ENCODE data around the gene UQCRQ.
A peak's percentile ranks its signal among the peaks of the same experiment; 100 is the strongest.

The UQCRQ gene

GRCh38 chr5:132866342-132867045, at the start of gene UQCRQ, which contains the start of gene GDF9:
Gene UQCRQ, plus strand, starts transcription at chr5:132866642. Its CDS starts 240 bp downstream, at chr5:132866882.
Gene GDF9, minus strand, starts transcription at chr5:132866469. Its CDS starts 1,936 bp downstream, at chr5:132864533.
- peak; percentile 84 for DNase-seq (ENCODE audit: low read depth, low spot score)

DNA sequence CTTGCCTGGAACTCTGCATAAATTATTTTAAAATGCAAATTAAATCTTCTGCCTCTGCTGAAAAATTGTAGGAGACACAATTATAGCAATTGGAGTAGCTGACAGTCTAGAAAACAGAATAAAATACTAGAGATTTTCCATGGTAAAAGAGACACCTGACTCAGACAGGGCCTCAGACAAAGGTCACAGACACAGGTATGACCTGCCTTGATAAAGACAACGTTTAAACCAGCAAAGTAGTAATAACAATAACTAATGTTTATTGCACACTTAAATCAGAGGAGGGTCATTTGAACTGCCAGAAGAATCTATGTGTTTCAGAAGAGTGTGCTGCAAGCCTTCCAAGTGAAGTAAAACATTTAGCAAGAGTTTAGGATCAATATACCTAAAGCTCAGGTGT, 49.4 kb upstream of the UQCRQ start:
- DNase-seq (ENCODE audit: low read depth, low spot score) = no peak

DNA sequence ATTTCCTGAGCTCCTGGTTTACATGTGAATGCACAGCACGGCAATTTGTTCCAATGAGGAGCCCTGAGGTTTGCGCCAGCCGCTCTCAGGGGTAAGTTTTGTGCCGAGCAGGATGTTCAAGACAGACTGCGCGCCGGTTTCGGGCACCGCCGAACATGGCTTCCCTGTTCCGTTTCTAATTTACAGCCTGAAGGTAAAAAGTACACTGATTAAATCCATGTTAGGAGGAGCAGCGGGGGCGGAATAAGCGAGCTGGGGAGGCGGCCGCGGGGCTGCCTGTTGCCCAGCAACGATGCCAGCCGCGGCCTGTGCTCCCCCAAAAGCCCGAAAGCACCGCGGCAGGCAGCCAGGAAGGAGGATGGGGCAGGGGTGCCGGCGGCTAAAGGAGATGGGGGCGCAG, 47.0 kb upstream of the UQCRQ start:
- DNase-seq (ENCODE audit: low read depth, low spot score) = no peak

GRCh38 chr5:132820162-132820754, 46.2 kb upstream of the UQCRQ start:
- peak; percentile 81 for DNase-seq (ENCODE audit: low read depth, low spot score)

- DNase-seq (ENCODE audit: low read depth, low spot score) = no peak
Measured at GRCh38 chr5:132821350-132821749, 45.1 kb upstream of the UQCRQ start.

GRCh38 chr5:132821791-132822190, 44.7 kb upstream of the UQCRQ start:
- DNase-seq (ENCODE audit: low read depth, low spot score) = no peak

GRCh38 chr5:132822650-132823480, 43.6 kb upstream of the UQCRQ start:
- DNase-seq (ENCODE audit: low read depth, low spot score) = no peak

DNA sequence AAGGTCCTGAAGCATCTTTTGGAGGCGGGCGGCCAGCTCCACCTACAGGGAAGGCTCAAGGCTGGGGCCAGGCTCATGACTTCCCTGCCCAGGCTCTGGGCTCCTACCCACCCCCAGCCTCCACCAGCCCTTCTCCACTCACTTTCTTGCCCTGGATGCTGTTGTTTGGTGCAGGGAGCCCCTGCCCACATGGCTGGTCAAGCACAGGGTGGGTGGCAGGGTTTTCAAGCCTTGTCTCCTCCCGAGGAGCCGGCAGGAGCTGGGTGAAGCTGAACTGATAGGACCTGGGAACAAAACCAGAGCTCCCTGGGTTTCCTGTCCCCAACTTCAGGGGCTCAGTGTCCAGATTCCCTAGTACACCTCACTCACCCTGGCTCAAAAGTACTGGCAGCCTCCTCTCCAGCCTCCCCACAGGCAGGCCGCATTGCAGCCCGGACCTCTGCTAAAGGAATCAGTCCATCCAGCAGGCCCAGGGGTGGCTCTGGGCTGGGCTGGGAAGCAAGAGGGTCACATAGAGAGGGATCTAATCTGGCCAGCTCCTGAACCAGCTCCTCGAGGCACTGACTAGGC, 42.9 kb upstream of the UQCRQ start:
- no peak for DNase-seq (ENCODE audit: low read depth, low spot score)

DNA sequence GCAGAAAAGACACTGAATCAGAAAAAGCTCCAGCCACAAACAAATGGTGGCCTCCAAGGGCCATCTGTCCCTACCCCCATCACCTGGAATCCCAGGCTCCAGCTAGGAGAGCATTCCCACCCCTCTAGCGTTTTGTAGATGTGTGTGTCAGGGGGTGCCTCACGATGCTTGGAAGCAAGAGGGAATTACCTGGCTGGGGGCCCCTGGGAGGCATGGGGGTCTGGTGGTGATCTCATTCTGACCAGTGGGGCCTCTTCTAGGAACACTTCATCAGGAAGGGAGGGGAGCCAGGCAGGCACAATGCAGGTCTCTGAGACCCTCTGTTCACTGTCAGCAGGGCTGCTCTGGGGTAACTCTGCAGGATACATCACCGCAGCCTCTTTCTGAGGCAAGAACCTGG, 42.0 kb upstream of the UQCRQ start:
- DNase-seq (ENCODE audit: low read depth, low spot score) = no peak

GRCh38 chr5:132825033-132825833, 41.2 kb upstream of the UQCRQ start:
- no peak for DNase-seq (ENCODE audit: low read depth, low spot score)

- DNase-seq (ENCODE audit: low read depth, low spot score) = no peak
Measured at GRCh38 chr5:132825834-132826391, 40.5 kb upstream of the UQCRQ start.

DNA sequence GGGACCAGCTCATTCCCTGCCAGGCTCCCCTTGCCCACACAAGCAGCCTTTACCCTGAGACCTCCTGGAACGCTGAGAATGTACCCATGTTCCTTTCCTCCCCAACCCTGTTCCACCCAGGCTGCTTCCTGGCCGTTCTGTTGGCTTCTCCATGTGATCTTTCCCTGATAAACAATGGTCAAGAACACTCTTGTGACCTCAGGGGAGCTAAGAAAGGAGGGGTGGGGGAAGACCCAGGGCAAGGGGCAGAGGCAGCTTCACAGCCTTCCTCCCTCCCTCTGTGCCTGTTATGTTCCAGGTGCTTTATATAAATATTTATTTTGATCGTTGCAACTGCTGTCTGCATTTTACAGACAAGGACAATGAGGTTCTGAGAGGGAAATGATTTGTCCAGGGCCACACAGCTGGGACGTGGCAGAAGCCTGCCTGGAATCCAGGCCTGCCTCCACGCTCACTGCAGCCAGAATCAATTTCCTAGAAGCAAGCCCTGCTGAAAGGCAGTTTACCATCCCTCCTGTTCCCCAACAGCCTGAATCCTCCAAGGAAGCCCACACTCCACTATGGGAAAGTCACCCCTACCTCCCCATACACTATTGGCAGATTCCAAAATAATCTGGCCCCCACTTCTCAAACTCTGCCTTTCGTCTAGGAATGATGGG, 39.9 kb upstream of the UQCRQ start:
- no peak for DNase-seq (ENCODE audit: low read depth, low spot score)

GRCh38 chr5:132827943-132828673, 38.3 kb upstream of the UQCRQ start:
- DNase-seq (ENCODE audit: low read depth, low spot score) = no peak

- no peak for DNase-seq (ENCODE audit: low read depth, low spot score)
Measured at GRCh38 chr5:132828846-132829494, 37.5 kb upstream of the UQCRQ start.

GRCh38 chr5:132829742-132830435, 36.6 kb upstream of the UQCRQ start:
- DNase-seq (ENCODE audit: low read depth, low spot score) = peak; percentile 28

- no peak for DNase-seq (ENCODE audit: low read depth, low spot score)
Measured at GRCh38 chr5:132830436-132831094, 35.9 kb upstream of the UQCRQ start, which contains the start of gene SHROOM1. Gene SHROOM1, minus strand, starts transcription at chr5:132830647. Its CDS starts 4,507 bp downstream, at chr5:132826140.

DNA sequence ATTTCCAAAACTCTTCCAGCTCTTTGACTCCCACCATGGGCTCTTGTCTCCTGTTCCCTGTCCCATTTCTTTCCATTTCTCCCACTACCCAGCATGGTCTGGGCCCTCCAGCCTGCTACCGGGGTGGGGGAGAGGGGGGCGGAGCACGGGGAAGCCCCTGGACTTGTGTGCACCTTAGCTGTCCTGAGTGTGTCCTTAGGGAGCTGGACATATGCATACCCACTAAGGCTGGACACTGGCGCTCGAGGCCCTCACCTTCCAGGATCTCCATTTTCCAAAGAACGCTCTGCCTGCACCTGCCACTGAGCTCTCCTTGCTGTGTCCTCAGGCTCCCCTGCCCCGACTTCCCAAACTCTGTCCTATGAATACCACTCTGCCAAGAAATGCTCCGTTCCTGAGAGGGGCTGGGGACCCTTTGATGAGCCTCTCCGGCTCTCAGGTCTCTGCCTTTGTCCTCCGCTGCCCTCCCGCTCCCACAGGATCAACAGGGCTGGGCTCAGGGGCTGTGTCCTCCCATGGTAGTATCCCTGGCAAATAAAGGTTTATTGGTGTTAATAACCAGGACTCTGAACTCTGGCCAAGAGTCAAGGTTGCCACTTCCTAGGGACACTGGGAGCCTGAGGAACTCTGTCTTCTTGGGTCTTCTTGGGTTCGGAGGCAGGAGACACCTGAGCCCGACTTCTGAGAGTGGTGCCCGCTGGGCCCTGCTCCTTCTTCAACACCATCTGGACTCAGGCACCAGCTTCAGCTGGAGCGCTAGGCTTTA, 35.2 kb upstream of the UQCRQ start:
- DNase-seq (ENCODE audit: low read depth, low spot score) = no peak

All from activated CD4-positive, CD25-positive, alpha-beta regulatory T cell treated with anti-CD3 and anti-CD28 coated beads, Interleukin-2, amount 50 U/mL, for 16 hours (primary cell).